HepG2 (cell line): ENCODE results near the gene ABCA13. TPM values are rescaled to one million over a fixed set of nuclear protein-coding genes. Genes with fewer than 3 reads are reported as not detected.
A peak's percentile ranks its signal among the peaks of the same experiment; 100 is the strongest.

Source experiments
- CBX2 ChIP-seq, 2 experiments: fragments of 200-600 bp in 1 of 2; sonication (generic); formaldehyde crosslinking in 1 of 2; IDR thresholded peaks; 2 replicates each; pipeline versions ENCODE4 v1.7.0 to v1.8.1; 2018 to 2022; ENCODE audit warnings: low read depth in 2 of 2, low read length in 1 of 2, mild to moderate bottlenecking in 1 of 2, missing genetic modification reagents in 1 of 2
- CHCHD3 ChIP-seq: sonication (generic); formaldehyde crosslinking; IDR thresholded peaks from 2 replicates; pipeline ENCODE4 v1.8.0; 2022; ENCODE audit warnings: mild to moderate bottlenecking, missing genetic modification reagents, moderate library complexity
- E2F1 ChIP-seq: sonication (generic); formaldehyde crosslinking; IDR thresholded peaks from 2 replicates; pipeline ENCODE4 v1.5.0; 2020; ENCODE audit warnings: missing genetic modification reagents
- HNF4A ChIP-seq: sonication (generic); formaldehyde crosslinking; IDR thresholded peaks from 2 replicates; pipeline ENCODE4 v1.4.0; 2020; ENCODE audit warnings: missing genetic modification reagents
- ISL2 ChIP-seq: sonication (generic); formaldehyde crosslinking; IDR thresholded peaks from 2 replicates; pipeline ENCODE4 v1.5.0; 2020; ENCODE audit warnings: missing genetic modification reagents
- KDM4B ChIP-seq: sonication (generic); formaldehyde crosslinking; IDR thresholded peaks from 2 replicates; pipeline ENCODE4 v1.4.0; 2020; ENCODE audit warnings: missing genetic modification reagents
- MNT ChIP-seq: fragments of 450-650 bp; IDR thresholded peaks from 2 replicates; pipeline ENCODE4 v1.6.1; 2016
- PAX8 ChIP-seq: sonication (generic); formaldehyde crosslinking; IDR thresholded peaks from 2 replicates; pipeline ENCODE4 v1.8.0; 2022; ENCODE audit warnings: mild to moderate bottlenecking, missing genetic modification reagents, borderline replicate concordance
- SMARCE1 ChIP-seq: fragments of 450-650 bp; IDR thresholded peaks from 2 replicates; pipeline ENCODE4 v1.6.1; 2017; ENCODE audit warnings: borderline replicate concordance
- SNAPC5 ChIP-seq: sonication (generic); formaldehyde crosslinking; IDR thresholded peaks from 2 replicates; pipeline ENCODE4 v1.8.1; 2023; ENCODE audit warnings: mild to moderate bottlenecking, missing genetic modification reagents, borderline replicate concordance
- SOX5 ChIP-seq: IDR thresholded peaks from 2 replicates; pipeline ENCODE4 v1.6.1; 2016; ENCODE audit warnings: borderline replicate concordance
- SP4 ChIP-seq: sonication (generic); formaldehyde crosslinking; IDR thresholded peaks from 2 replicates; pipeline ENCODE4 v1.8.1; 2023; ENCODE audit warnings: mild to moderate bottlenecking, missing genetic modification reagents
- SSRP1 ChIP-seq: IDR thresholded peaks from 2 replicates; pipeline ENCODE4 v1.6.1; 2016; ENCODE audit warnings: control low read depth
- TRAFD1 ChIP-seq: sonication (generic); formaldehyde crosslinking; IDR thresholded peaks from 2 replicates; pipeline ENCODE4 v1.5.1; 2020; ENCODE audit warnings: missing genetic modification reagents, mild to moderate bottlenecking, borderline replicate concordance
- TSC22D2 ChIP-seq: sonication (generic); formaldehyde crosslinking; IDR thresholded peaks from 2 replicates; pipeline ENCODE4 v1.5.1; 2020; ENCODE audit warnings: missing genetic modification reagents, mild to moderate bottlenecking, borderline replicate concordance
- ZBTB14 ChIP-seq: sonication (generic); formaldehyde crosslinking; IDR thresholded peaks from 2 replicates; pipeline ENCODE4 v1.4.0; 2020; ENCODE audit warnings: missing genetic modification reagents
- ZBTB21 ChIP-seq: sonication (generic); formaldehyde crosslinking; IDR thresholded peaks from 2 replicates; pipeline ENCODE4 v1.4.0; 2020; ENCODE audit warnings: missing genetic modification reagents
- ZBTB25 ChIP-seq: IDR thresholded peaks from 2 replicates; pipeline ENCODE4 v1.6.1; 2018; ENCODE audit warnings: missing genetic modification reagents
- ZFAT ChIP-seq: sonication (generic); formaldehyde crosslinking; conservative IDR thresholded peaks from 2 replicates; pipeline ENCODE4 v1.8.1; 2023; ENCODE audit warnings: missing genetic modification reagents, inconsistent platforms
- ZFYVE20 ChIP-seq: sonication (generic); formaldehyde crosslinking; IDR thresholded peaks from 2 replicates; pipeline ENCODE4 v1.8.0; 2023; ENCODE audit warnings: low read depth, mild to moderate bottlenecking, moderate library complexity, missing genetic modification reagents, borderline replicate concordance
- ZNF3 ChIP-seq: IDR thresholded peaks from 2 replicates; pipeline ENCODE4 v1.7.0; 2017; ENCODE audit warnings: inconsistent platforms
- ZNF33B ChIP-seq: sonication (generic); formaldehyde crosslinking; IDR thresholded peaks from 2 replicates; pipeline ENCODE4 v1.5.1; 2020; ENCODE audit warnings: mild to moderate bottlenecking, missing genetic modification reagents
- ZNF451 ChIP-seq: sonication (generic); formaldehyde crosslinking; IDR thresholded peaks from 2 replicates; pipeline ENCODE4 v1.5.0; 2020; ENCODE audit warnings: mild to moderate bottlenecking, missing genetic modification reagents
- ZNF484 ChIP-seq: sonication (generic); formaldehyde crosslinking; IDR thresholded peaks from 2 replicates; pipeline ENCODE4 v1.5.1; 2020; ENCODE audit warnings: mild to moderate bottlenecking, low read depth, missing genetic modification reagents, borderline replicate concordance
- polyA plus RNA-seq, 8 experiments: library from polyadenylated mRNA; depleted of rRNA in 3 of 8; stranded (reverse) in 7 of 8; unstranded in 1 of 8; fragments of >200 nt; fragmentation: Illumina TruSeq in 4 of 8; extraction: Trizol in 4 of 8; gene quantifications; 2 replicates each; pipeline versions ENCODE4 v1.2.1 to v1.2.3, GENCODE V29; 2011 to 2016; ENCODE audit warnings: low read depth in 4 of 8, missing spikeins in 1 of 8, mixed read lengths in 1 of 8; ENCODE audit not compliant: insufficient read depth in 1 of 8
- total RNA-seq, 5 experiments: library from RNA; depleted of rRNA; stranded (reverse); fragments of >200 nt; fragmentation: Illumina TruSeq; extraction: Trizol; gene quantifications; 2 replicates each; pipeline ENCODE4 v1.2.3, GENCODE V29; 2016; ENCODE audit warnings: low read depth in 1 of 5

Gene ABCA13
- total and polyA plus RNA-seq, 2 of the 13 experiments (the other 11 are each of a cell fraction or from before 2014, with no cell fraction given) = 0.03 TPM; not detected in 1

- TF ChIP-seq TRAFD1 (CRISPR knock-in tag) (no peak), CBX2 (IDR thresholded peaks at IDR 0.05; ENCODE audit: low read depth, low read length) (no peak), CBX2 (CRISPR knock-in tag; IDR thresholded peaks at IDR 0.05; ENCODE audit: low read depth) (no peak), SMARCE1 (no peak), ZNF33B (CRISPR knock-in tag) (no peak), TSC22D2 (no peak), SSRP1 (CRISPR knock-in tag) (0 out of 2 replicates have a peak, but pooled peaks have one; percentile 24), SP4 (no peak), SNAPC5 (CRISPR knock-in tag) (0 out of 2 replicates have a peak, but pooled peaks have one; percentile 69), ISL2 (CRISPR knock-in tag) (peak; percentile 87), E2F1 (no peak), ZBTB21 (CRISPR knock-in tag) (0 out of 2 replicates have a peak, but pooled peaks have one; percentile 38), CHCHD3 (CRISPR knock-in tag) (no peak), SOX5 (CRISPR knock-in tag) (peak; percentile 99), KDM4B (CRISPR knock-in tag) (peak; percentile 79; the same call in 1 of the 2 replicates), ZFYVE20 (no peak), ZNF3 (CRISPR knock-in tag) (peak; percentile 39), HNF4A (CRISPR knock-in tag) (peak; percentile 97), ZNF484 (no peak), PAX8 (CRISPR knock-in tag) (no peak), ZBTB25 (CRISPR knock-in tag) (peak; percentile 86), ZNF451 (no peak), ZBTB14 (CRISPR knock-in tag) (no peak), MNT (0 out of 2 replicates have a peak, but pooled peaks have one; percentile 19), ZFAT (CRISPR knock-in tag) (no peak)
Observed at GRCh38 chr7:48140001-48140681, 31.1 kb upstream of the ABCA13 start (continued).
